ENCODE measurements around the gene TRIAP1.

- TF ChIP-seq CTCF (IDR thresholded peaks at IDR 0.05; ENCODE audit: poor library complexity) (no peak), EZH2phosphoT487 (IDR thresholded peaks at IDR 0.05; ENCODE audit: low read depth, severe bottlenecking, unreplicated experiment) (no peak)
Measured at GRCh38 chr12:120403869-120404268, 42.3 kb downstream of the TRIAP1 start.
